GM18951 (cell line): ENCODE measurements around the gene NISCH.

Experiments
- POLR2A ChIP-seq: IDR thresholded peaks from 4 replicates; pipeline ENCODE4 v1.6.1; 2011; ENCODE audit warnings: mild to moderate bottlenecking; ENCODE audit not compliant: insufficient read length, insufficient read depth; ENCODE audit errors: extremely low read depth
- in situ Hi-C: fragments of 300-500 bp; cut with MboI; formaldehyde crosslinking; loops from one replicate; pipeline ENCODE4 v1.12.0; 2022; ENCODE audit warnings: low sequenced_read_pairs, mixed read lengths, inconsistent platforms; ENCODE audit not compliant: unreplicated experiment

NISCH gene

DNA sequence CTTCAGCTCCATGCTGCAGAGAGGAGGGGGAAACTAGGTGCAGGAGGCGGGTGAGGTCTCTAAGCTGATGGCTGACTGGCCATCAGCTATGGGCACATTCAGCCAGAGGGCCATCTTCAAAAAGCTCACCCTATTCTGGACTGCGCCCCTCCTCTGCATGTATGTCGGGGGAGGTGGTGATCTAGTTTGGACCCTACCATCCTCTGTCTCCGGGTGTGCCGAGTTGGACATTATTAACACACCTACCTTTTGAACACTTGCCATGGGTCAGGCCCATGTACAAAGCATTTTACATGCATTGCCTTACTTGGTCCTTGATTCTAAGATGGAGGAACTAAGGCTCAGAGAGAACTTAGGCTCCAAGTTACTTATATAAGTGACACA, 1.4 kb downstream of the NISCH start:
- in situ Hi-C loops: no loop called here
- no peak for TF ChIP-seq POLR2A

DNA sequence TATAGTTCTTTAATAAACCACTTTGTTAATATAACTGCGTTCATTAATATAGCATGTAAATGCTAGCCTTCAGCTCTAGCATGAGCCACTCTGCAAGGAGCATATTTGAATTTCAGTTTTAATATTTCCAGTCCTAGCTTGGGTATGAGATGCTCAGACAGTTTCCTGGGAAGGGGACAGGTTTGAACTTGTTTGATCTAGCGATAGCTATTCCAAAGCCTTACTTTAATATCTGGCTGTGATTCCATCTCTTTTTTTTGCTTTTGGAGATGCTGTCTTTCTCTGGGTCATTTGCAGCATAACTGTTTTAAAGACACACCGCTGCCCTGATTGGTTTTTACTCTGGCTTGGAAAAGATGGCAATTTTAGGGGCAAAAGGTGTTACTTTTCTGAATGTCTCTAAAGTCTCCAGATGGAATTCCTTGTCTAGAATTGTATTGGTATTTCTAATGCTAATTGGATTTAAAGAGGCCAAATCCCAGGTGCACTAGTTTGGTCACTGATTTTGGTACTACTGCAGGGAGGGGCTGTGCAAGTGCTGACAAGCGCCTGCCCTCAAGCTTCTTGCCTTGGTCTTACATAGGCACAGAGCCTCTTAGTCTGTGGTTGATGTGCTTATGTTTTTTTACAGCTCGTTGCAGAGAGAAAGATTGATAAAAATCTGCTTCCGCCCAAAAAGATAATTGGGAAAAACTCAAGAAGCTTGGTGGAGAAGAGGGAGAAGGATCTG, 2.8 kb downstream of the NISCH start:
- TF ChIP-seq POLR2A: no peak
- in situ Hi-C loops: no loop called here

DNA sequence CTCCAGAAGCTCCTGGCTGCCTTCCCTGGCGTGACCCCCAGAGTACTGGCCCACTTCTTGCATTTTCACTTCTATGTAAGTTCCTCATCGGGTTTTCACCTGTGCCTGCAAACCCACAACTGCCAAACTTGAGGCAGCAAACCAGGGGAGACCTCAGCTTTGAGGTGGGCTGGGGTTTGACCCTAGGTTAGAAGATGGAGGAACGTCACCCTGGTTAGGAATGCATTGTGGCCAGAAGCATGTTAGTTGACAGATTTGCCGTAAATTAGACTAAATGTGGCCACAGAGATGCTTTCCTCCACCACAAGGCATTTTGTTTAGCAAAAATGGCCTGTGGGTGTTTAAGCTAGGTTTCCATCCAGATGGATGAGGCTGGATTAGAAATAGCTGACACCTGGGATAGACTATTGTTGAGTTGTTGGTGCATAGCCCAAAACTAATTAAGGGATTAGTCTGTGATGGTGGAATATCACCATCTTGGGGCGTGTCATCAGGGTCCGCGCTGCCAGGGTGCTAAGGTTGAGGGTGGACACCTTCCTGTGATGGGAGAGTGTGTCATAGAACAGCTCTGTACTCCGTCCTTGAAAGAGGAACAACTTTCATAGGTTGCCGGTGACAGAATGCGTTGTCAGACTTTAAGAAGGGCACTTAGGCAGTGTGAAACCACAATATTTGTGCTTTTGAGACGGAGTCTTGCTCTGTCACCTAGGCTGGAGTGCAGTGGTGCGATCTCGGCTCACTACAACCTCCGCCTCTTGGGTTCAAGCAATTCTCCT, 3.6 kb downstream of the NISCH start:
- no peak for TF ChIP-seq POLR2A
- in situ Hi-C loops: no loop called here

DNA sequence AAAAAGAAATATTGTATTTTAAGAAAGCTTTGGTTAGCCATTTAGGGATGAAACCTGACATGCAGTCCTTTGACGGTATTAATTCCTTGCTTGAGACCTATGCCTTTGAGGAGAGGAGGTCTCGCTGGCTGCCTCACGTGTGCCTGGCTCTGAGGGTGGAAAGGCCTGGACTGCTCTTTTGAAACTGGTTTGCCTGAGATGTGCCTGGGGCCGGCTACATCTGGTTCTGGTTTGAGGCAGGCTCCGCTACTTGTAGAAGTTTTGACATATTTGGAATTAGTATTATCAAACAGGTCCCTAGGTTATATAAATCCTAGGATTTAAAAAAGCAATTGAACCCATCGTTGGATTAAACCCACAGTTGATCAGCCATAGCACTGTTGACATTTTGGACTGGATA, 6.5 kb downstream of the NISCH start:
- no peak for TF ChIP-seq POLR2A
- in situ Hi-C loops: no loop called here

DNA sequence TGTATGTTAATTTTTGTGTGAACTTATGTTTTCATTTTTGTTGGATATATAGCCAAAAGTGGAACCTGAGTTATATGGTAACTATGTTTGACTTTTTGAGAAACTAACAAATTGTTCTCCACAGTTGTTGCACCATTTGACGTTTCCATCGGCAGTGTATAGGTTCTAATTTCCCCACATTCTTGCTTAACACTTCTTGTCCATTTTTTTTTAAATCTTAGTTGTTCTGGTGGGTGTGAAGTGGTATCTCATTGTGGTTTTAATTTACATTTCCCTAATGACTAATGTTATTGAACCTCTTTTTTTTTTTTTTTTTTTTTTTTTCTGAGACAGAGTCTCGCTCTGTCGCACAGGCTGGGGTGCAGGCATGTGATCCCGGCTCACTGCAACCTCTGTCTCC, 8.0 kb downstream of the NISCH start:
- in situ Hi-C loops: no loop called here
- no peak for TF ChIP-seq POLR2A

DNA sequence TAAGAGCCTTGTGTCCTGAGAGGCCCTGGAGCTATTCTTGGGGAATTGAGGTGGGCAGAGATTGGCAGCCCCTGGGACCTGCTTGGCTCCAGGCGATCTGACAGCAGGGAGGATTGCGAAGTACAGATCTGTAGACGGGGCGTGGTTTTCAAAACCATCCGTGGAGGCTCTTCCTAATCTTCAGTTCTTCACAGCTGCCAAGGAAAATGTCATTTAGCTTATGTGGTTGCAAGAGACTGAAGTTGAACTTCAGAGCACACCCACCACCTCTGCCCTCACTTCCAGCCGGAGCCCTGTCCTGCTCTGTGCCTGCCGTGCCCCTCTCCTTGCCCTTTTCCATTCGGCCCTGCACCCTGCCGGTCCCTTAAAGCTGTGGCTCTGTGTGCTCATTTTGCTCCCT, 12.9 kb downstream of the NISCH start:
- in situ Hi-C loops: no loop called here
- no peak for TF ChIP-seq POLR2A

DNA sequence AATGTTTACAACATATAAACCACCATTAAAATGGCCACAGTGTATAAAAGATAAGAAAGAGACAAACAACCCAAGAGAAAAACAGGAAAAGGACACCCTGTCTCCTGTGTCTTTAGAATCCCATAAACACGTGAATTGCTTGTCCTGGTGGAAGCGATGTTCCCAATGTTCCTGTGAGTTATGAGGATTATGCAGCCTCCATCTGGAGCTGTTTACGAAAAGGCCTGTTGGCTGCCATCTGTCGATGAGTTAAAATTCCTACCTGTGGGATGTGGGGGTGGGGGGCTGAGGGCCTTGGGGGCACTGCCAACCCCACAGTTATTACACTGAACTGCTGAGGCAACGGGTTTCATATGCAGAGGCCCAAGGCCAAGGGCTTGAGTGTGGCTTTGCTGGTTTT, 13.6 kb downstream of the NISCH start:
- in situ Hi-C loops: no loop called here
- TF ChIP-seq POLR2A: no peak

DNA sequence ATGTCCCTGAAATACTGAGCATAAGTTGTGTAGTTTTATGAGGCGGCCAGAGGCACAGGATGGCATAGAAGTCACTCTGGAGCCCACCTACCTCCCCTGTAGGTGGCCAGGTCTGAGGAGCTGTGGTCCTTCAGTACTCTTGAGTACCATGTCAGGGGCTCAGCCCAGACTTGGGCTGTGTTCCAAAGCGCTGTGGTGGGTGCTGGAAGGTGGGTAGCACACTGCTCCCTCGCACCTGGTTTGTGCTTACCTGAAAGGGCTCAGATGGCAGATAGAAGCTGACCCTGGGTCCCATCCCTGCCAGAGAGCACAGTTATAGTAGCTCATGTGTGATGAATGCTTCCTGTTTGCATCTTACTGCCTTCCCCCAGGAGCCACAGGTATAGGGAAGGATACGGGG, 15.5 kb downstream of the NISCH start:
- in situ Hi-C loops: no loop called here
- no peak for TF ChIP-seq POLR2A

DNA sequence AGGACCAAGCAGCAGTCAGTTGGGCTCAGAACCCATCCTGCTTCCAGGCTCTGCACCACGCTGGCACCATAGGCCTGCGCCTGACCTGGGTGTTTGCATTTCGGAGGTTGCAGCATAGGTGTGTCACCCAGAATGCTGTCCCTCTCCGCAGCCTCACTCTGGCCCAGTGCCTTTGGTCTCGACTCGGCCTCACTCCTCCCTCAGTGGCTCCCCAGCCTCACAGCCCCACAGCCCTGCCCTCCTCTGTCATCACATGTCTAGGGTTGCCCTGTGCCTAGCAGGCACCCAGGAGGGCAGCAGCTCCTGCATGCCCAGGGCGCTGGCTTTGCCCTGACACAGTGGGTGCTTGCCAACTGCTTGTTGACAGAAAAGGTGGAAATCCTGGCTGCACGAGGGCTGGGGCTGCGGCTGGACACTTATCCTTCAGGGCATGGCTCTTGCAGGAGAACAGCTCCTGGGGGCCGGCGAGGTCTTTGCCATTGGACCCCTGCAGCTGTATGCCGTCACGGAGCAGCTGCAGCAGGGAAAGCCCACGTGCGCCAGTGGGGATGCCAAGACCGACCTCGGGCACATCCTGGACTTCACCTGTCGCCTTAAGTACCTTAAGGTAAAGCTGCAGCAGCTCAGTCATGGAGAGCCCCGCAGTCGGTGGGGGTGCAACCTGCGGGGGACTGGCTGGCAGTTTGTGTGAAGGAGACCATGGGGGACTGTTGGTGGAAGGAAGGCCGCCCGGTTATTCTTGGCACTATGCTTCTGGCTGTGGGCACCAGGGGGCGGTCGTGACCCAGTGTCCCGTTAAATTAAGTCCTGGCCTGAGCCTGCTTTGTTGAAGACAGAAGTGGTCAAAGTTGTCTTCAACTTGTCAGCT, 16.2 kb downstream of the NISCH start:
- TF ChIP-seq POLR2A: no peak
- in situ Hi-C loops: no loop called here

DNA sequence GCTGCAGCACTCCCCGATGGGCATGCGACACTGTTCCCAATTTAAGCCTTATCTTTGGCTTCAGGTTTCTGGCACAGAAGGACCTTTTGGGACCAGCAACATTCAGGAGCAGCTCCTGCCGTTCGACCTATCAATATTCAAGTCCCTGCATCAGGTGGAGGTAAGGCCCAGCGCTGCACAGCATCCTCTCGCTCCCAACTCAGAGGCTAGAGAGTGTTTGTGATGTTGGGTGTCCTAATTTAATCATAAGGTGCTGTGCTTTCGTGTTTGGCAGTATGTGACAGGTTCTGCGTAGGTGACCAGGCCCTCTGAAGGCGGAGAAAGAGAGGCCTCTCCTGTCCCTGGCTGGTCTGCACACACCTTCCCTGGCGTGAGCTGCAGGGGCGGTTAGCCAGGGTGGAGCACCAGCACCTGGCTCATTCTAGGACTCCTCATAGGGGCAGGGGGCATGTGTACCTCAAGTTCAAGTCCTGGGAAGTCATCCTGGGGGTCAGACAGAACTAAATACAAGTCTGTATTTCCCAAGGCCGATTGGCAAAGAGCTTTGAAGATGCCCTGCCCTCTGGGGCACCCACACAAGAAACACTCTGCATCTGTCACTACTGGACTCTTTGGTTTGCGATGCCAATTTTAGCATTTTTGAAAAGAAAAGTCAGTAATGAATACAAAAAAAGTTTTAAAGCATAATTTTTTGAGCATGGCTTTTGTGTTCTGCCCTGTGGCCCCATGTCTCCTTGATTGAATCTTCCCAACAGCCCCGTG, 17.0 kb downstream of the NISCH start:
- no peak for TF ChIP-seq POLR2A
- in situ Hi-C loops: no loop called here

DNA sequence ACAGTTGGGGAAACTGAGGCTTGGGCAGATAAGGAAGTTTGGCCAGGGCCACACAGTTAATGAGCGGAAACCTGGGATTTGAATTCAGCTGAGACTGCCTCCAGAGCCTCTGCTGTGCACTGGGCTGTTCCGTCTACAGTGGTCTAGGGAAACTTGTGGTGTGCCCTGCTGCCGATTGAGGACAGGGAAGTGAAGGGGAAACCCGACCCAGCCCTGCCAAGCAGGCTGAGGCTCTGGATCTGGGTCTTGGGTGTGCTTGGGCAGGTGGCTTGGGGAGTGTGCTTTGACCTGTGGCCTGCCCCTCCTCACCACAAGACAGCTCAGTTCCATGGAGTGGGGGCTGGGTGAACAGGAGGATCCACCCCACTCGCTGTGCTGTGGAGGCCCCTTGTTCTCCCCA, 17.6 kb downstream of the NISCH start:
- in situ Hi-C loops: no loop called here
- no peak for TF ChIP-seq POLR2A

DNA sequence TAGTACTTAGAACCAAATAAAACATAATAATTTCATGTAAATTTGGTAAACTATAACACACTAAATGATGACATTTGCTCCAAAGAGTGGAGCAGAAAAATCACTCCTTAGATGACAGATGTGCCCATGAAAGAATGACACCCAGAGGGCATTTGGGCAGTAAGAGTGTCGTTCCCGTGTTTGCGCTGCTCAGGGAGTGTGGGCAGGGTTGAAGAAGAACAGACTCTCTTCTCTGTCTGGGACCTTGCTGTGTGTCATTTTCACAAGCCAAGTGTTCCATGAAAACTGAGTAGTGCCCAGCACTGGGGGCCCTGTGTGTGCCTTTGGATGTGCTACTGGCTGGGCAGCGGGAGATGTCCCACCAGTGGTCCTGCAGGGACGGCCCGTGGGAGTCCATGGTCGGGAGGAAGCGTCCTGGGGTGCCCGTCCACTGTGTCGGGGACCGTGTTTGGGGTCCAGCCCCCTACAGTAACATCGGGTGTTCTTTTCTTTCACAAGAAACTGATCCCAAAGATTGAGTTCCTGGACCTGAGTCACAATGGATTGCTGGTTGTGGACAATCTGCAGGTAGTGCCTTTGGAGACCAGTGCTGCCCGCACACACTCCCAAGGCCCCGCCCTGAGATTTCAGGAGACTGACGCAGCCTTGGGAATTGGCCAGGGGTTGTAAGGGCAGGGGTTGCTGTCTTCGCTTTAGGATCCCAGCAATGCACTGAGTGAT, 21.8 kb downstream of the NISCH start:
- TF ChIP-seq POLR2A: no peak
- in situ Hi-C loops: no loop called here

DNA sequence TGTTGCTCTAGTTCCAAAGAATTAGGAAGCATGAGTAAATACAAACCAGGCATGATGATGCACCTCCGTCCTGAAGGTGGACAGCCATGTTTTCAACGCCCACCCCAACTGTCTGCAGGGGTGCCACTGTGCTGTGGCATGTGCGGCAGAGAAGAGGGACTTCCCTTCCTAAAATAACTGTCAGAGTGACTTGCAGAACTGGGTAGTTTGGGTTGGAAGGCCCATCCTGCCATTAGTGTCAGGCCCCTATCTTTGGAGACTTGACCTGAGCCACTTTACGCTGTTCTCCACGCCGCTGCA, 22.3 kb downstream of the NISCH start:
- in situ Hi-C loops: no loop called here
- no peak for TF ChIP-seq POLR2A
